Endothelial cell (in vitro differentiated cells): ENCODE data around the gene TMEM176A. TPM values are rescaled to one million over a fixed set of nuclear protein-coding genes. Genes with fewer than 3 reads are reported as not detected.

ENCODE experiments used
- DNase-seq: peaks from one replicate; pipeline ENCODE4 v3.0.0; 2021; ENCODE audit warnings: low spot score
- H3K27ac Mint-ChIP-seq: one replicate; pipeline ENCODE4 v1.8.0; 2021; ENCODE audit warnings: mixed read lengths, inconsistent platforms; ENCODE audit not compliant: unreplicated experiment
- H3K27me3 Mint-ChIP-seq: one replicate; pipeline ENCODE4 v1.8.0; 2021; ENCODE audit warnings: mild to moderate bottlenecking, moderate library complexity, mixed read lengths, inconsistent platforms; ENCODE audit not compliant: unreplicated experiment
- H3K36me3 Mint-ChIP-seq: one replicate; pipeline ENCODE4 v1.8.0; 2021; ENCODE audit warnings: mild to moderate bottlenecking, low read depth, mixed read lengths, inconsistent platforms; ENCODE audit not compliant: unreplicated experiment
- H3K4me1 Mint-ChIP-seq: one replicate; pipeline ENCODE4 v1.8.0; 2021; ENCODE audit warnings: mild to moderate bottlenecking, mixed read lengths, inconsistent platforms; ENCODE audit not compliant: unreplicated experiment
- H3K4me3 Mint-ChIP-seq: one replicate; pipeline ENCODE4 v1.8.0; 2021; ENCODE audit warnings: mild to moderate bottlenecking, mixed read lengths, inconsistent platforms; ENCODE audit not compliant: unreplicated experiment
- H3K9me3 Mint-ChIP-seq: one replicate; pipeline ENCODE4 v1.8.0; 2021; ENCODE audit warnings: mixed read lengths, inconsistent platforms; ENCODE audit not compliant: unreplicated experiment
- total RNA-seq: library from RNA; stranded (reverse); fragmentation: NEBNext Ultra II Directional; extraction: Animal tissue kit (Norgen Biotek cat#: 25700); gene quantifications from one replicate; pipeline ENCODE4 v1.2.1, GENCODE V29; 2021; ENCODE audit not compliant: unreplicated experiment
- TF ChIP-seq, protein P1 (sequence below): fragments of 200-600 bp; sonication (generic); IDR thresholded peaks from one replicate; pipeline ENCODE4 v1.5.0; 2021; ENCODE audit warnings: antibody characterized with exemption; ENCODE audit not compliant: unreplicated experiment

The TMEM176A gene
- total RNA-seq, 1 donor from 2014 or later, result 1.3 TPM

DNA sequence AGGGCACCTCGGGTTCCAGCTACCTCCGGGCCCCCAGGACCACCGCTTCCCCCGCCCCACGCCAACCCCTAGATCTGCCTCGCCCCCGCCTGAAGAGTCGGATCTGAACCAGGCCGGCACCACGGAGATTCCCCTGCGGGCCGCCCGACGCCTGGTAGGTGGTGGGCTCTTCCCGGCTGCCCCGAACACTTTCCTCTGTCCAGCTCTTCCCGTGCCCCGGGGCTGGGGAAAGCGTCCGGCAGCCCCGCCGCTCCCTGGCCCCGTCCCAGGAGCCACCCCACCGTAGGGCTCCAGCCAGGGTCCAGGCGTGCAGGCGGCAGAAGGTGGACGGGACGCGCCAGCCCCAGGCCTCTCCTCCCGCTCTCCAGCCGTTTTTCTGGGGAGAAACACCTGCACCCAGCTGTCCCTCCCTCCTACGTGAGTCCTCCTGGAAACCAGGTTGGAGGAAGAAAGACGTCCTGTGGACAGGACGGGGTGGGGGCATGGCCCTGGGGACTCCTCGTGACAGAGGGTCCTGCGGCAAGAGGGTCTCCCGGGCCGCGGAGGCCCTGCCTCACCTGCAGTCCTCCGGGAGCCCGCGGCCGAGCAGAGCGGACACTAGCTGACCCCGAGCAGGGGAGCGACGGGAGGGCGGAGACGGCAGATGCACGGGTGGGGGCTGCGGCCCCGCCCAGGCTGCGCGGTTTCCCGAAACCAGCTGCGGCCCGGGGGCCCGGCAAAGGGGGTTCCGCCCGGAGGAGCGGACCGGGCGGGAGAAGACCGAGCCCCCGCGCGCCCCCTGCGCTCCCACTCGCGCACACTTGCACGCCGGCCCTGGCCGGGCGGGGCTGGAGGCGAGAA is 608 bp upstream of the TMEM176A start, which contains the start of gene TMEM176B:
TMEM176B (minus strand) TSS at position 624 of the 840 bp plus-strand sequence. CDS start 3,795 bp downstream, outside the sequence.
- Mint-ChIP-seq H3K27ac (peak within 1 kb of the TSS; percentile 81), H3K36me3 (peaks cover 8% of the 10 kb centered on the region), H3K4me1 (peaks cover 10% of the 10 kb centered on the region), H3K27me3 (peaks cover 18% of the 10 kb centered on the region), H3K9me3 (no peaks in the 10 kb centered on the region), H3K4me3 (peak within 1 kb of the TSS; percentile 71)
- TF ChIP-seq, protein P1, sequence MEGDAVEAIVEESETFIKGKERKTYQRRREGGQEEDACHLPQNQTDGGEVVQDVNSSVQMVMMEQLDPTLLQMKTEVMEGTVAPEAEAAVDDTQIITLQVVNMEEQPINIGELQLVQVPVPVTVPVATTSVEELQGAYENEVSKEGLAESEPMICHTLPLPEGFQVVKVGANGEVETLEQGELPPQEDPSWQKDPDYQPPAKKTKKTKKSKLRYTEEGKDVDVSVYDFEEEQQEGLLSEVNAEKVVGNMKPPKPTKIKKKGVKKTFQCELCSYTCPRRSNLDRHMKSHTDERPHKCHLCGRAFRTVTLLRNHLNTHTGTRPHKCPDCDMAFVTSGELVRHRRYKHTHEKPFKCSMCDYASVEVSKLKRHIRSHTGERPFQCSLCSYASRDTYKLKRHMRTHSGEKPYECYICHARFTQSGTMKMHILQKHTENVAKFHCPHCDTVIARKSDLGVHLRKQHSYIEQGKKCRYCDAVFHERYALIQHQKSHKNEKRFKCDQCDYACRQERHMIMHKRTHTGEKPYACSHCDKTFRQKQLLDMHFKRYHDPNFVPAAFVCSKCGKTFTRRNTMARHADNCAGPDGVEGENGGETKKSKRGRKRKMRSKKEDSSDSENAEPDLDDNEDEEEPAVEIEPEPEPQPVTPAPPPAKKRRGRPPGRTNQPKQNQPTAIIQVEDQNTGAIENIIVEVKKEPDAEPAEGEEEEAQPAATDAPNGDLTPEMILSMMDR, result no peak
- no peak for DNase-seq

DNA sequence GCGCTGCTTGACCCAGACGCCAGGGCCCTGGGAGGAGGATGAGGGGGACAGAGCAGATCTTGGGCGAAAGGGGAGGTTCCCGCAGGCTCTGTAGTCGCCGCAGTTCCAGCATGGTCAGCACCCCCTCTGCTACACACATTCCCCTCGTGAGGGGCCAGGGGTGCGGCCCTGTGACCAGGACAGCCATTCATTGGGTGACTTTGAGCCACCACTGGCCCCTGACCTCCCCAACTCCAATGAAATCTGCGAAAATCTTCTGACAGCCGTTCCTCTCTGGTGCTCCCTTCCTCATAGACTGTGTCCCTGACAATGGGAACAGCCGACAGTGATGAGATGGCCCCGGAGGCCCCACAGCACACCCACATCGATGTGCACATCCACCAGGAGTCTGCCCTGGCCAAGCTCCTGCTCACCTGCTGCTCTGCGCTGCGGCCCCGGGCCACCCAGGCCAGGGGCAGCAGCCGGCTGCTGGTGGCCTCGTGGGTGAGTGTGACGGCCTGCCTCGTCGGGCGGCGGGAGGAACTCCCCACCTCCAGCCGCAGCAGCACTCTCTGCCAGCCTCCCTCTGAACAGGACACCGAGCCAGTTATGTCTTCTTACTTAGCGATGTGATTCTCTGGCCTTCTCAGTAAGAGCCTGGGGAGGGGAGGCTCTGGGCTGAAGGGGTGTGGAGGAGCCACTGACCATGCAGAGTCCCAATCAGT is 825 bp downstream of the TMEM176A start:
- TF ChIP-seq, protein P1, result no peak
- H3K36me3 Mint-ChIP-seq, result peaks cover 7% of the 10 kb centered on the region
- no peak for DNase-seq
- H3K27ac Mint-ChIP-seq, result no peak overlapping the region
- H3K4me1 Mint-ChIP-seq, result peaks cover 10% of the 10 kb centered on the region
- peaks cover 18% of the 10 kb centered on the region for H3K27me3 Mint-ChIP-seq
- H3K4me3 Mint-ChIP-seq, result peak overlapping the region; percentile 71
- H3K9me3 Mint-ChIP-seq, result no peaks in the 10 kb centered on the region

DNA sequence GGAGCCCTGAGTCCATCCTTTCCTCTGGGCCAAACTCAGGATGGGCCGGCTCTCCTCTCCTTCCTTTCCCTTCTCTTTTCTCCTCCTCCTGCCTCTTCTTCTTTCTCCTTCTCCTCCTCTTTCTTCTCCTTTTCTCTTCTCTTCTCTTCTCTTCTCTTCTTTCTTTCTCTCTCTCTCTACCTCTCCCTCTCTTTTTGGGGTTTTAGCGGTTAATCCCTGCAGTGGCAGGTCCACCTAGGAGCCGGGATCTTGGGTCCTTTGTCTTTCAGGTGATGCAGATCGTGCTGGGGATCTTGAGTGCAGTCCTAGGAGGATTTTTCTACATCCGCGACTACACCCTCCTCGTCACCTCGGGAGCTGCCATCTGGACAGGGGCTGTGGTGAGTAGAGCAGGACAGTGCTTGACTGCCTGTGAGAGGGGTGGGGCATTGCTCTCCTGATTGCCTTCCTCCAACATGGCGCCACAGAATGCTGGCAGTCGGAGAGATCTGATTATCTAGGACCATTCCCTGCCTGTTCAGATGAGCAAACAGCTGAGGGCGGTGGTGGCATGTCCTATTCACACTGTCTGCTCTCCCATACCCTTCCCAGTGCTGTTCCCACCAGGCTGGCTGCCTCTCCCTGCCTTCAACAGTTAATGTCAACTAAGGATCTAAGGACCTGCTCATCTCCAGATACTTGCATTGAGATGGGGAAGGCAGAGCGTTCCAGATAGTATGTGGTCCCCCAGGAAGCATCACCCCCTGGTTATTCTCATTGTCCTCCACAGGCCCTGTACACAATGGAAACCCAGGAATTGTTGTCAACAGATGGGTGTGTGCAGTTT is 1.6 kb downstream of the TMEM176A start:
- Mint-ChIP-seq H3K4me1 (peaks cover 10% of the 10 kb centered on the region), H3K36me3 (peaks cover 9% of the 10 kb centered on the region), H3K27ac (no peak overlapping the region), H3K27me3 (peaks cover 18% of the 10 kb centered on the region), H3K4me3 (peak overlapping the region; percentile 37), H3K9me3 (no peaks in the 10 kb centered on the region)
- no peak for DNase-seq
- TF ChIP-seq, protein P1, result no peak

DNA sequence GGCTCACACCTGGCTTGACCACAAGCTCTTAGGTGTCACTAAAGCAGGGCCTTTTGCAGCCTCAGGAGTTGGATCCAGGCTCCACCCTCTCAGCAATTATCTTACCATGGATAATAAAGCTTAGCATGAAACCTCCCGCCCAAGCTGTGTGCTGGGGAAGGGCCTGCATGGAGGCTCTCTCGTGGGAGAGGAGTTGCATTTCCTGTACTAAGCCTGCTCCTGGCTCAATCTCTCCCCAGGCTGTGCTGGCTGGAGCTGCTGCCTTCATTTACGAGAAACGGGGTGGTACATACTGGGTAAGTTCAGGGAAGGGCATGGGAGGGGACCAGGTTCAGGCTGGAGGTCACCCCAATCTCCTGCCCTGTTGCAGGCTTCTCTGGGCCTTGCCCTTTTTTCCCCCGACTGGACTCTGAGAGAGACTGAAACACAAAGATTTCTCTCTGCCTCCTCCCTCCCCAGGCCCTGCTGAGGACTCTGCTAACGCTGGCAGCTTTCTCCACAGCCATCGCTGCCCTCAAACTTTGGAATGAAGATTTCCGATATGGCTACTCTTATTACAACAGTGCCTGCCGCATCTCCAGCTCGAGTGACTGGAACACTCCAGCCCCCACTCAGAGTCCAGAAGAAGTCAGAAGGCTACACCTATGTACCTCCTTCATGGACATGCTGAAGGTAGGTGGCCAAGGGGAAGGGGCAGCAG is 2.7 kb downstream of the TMEM176A start:
- no peaks in the 10 kb centered on the region for H3K9me3 Mint-ChIP-seq
- no peak overlapping the region for H3K4me3 Mint-ChIP-seq
- H3K27ac Mint-ChIP-seq, result no peak overlapping the region
- H3K27me3 Mint-ChIP-seq, result peaks cover 17% of the 10 kb centered on the region
- H3K4me1 Mint-ChIP-seq, result peaks cover 10% of the 10 kb centered on the region
- TF ChIP-seq, protein P1, result no peak
- no peak for DNase-seq
- H3K36me3 Mint-ChIP-seq, result peaks cover 12% of the 10 kb centered on the region
